GM12878 (cell line): Measurements from ENCODE around the gene MROH7. TPM values are rescaled to one million over a fixed set of nuclear protein-coding genes. Genes with fewer than 3 reads are reported as not detected.

Experiments
- ATAC-seq: fragments of 200-7000 bp; cut with Tn5 transposase; 3 replicates; pipeline ENCODE4 v1.9.1; 2020; ENCODE audit warnings: mild to moderate bottlenecking, moderate library complexity
- BruUV-seq: library from RNA; stranded (reverse); fragments of 400-500 nt; replicated peaks from 2 replicates; lab custom pipeline; 2021; lab: Mats Ljungman, UMichigan
- CTCF ChIA-PET: fragments of 300-600 bp; sonication (Branson Sonifier 250); formaldehyde crosslinking; extraction: SDS; loops from one replicate; lab custom pipeline; 2021; ENCODE audit warnings: inconsistent platforms; lab: Yijun Ruan, JAX
- POLR2A ChIA-PET: fragments of 350-600 bp; formaldehyde crosslinking; extraction: SDS; loops from one replicate; lab custom pipeline; 2021; ENCODE audit warnings: inconsistent platforms; lab: Charles Lee
- RAD21 ChIA-PET: fragments of 300-600 bp; sonication (Branson Sonifier 250); formaldehyde crosslinking; loops from one replicate; lab custom pipeline; 2023; ENCODE audit warnings: antibody characterized with exemption; ENCODE audit not compliant: unreplicated experiment; lab: Charles Lee
- SMC1A ChIA-PET: fragments of 300-600 bp; sonication (Branson Sonifier 250); formaldehyde crosslinking; loops from one replicate; lab custom pipeline; 2023; ENCODE audit not compliant: unreplicated experiment, uncharacterized antibody; lab: Charles Lee
- DNase-seq: peaks from one replicate; pipeline ENCODE4 v3.0.0-alpha.2; 2011; ENCODE audit warnings: low read depth, low spot score
- FAIRE-seq: peaks from 3 replicates; lab custom pipeline; 2011; peaks lifted over from hg19 to GRCh38; lab: Jason Lieb, UNC
- H2AFZ ChIP-seq: 2 replicates; pipeline ENCODE4 v1.6.0; 2011; ENCODE audit warnings: low read depth, low read length, control low read depth; ENCODE audit not compliant: control insufficient read depth
- H3K27ac ChIP-seq: 2 replicates; pipeline ENCODE4 v1.5.1; 2011; ENCODE audit warnings: control low read depth; ENCODE audit not compliant: control insufficient read depth, insufficient read depth
- H3K27me3 ChIP-seq, 2 experiments: replicated peaks in 1 of 2; 2 replicates each; pipeline versions ENCODE4 v1.6.0 to v1.6.1; 2011; ENCODE audit warnings: low read length in 1 of 2; ENCODE audit not compliant: control insufficient read depth in 2 of 2, insufficient read depth in 2 of 2
- H3K36me3 ChIP-seq, 2 experiments: 2 replicates each; pipeline ENCODE4 v1.5.1; 2011; ENCODE audit warnings: low read length in 1 of 2; ENCODE audit not compliant: control insufficient read depth in 2 of 2, insufficient read depth in 2 of 2
- H3K4me1 ChIP-seq: 2 replicates; pipeline ENCODE4 v1.6.1; 2011; ENCODE audit warnings: mild to moderate bottlenecking, low read length, moderate library complexity, mixed read lengths; ENCODE audit not compliant: control insufficient read depth, insufficient read depth
- H3K4me2 ChIP-seq: 2 replicates; pipeline ENCODE4 v1.6.0; 2011; ENCODE audit warnings: control low read depth; ENCODE audit not compliant: control insufficient read depth, insufficient read depth
- H3K4me3 ChIP-seq: fragments of 200-600 bp; sonication (generic); 2 replicates; pipeline ENCODE4 v1.5.1; 2016
- H3K79me2 ChIP-seq: 2 replicates; pipeline ENCODE4 v1.6.0; 2011; ENCODE audit warnings: low read length; ENCODE audit not compliant: control insufficient read depth, insufficient read depth
- H3K9ac ChIP-seq: 2 replicates; pipeline ENCODE4 v1.8.0; 2011; ENCODE audit warnings: low read length, control low read depth, mixed read lengths; ENCODE audit not compliant: control insufficient read depth, insufficient read depth
- H3K9me3 ChIP-seq: replicated peaks from 3 replicates; pipeline ENCODE4 v1.5.1; 2011; ENCODE audit warnings: mild to moderate bottlenecking, low read length; ENCODE audit not compliant: control insufficient read depth, insufficient read depth
- H4K20me1 ChIP-seq: 2 replicates; pipeline ENCODE4 v1.6.0; 2011; ENCODE audit not compliant: control insufficient read depth, insufficient read depth
- ATF2 ChIP-seq: IDR thresholded peaks from 2 replicates; pipeline ENCODE4 v1.6.1; 2012; ENCODE audit warnings: low read length, inconsistent platforms
- BACH1 ChIP-seq: fragments of 450-650 bp; IDR thresholded peaks from 2 replicates; pipeline ENCODE4 v1.6.1; 2017; ENCODE audit warnings: mild to moderate bottlenecking, borderline replicate concordance
- EED ChIP-seq: sonication (generic); IDR thresholded peaks from 2 replicates; pipeline ENCODE4 v1.6.1; 2016; ENCODE audit warnings: antibody characterized with exemption, low read depth
- ETV6 ChIP-seq, 2 experiments: fragments of 450-650 bp in 1 of 2; IDR thresholded peaks in 1 of 2; conservative IDR thresholded peaks in 1 of 2; 2 replicates each; pipeline ENCODE4 v1.6.1; 2014; ENCODE audit warnings: antibody characterized with exemption in 1 of 2, borderline replicate concordance in 1 of 2, low read depth in 1 of 2, mild to moderate bottlenecking in 1 of 2, moderate library complexity in 1 of 2
- EZH2 ChIP-seq: IDR thresholded peaks from 2 replicates; pipeline ENCODE4 v1.6.1; 2012; ENCODE audit warnings: low read depth, mild to moderate bottlenecking, control low read depth, inconsistent platforms, low read length, borderline replicate concordance; ENCODE audit not compliant: control insufficient read depth
- HCFC1 ChIP-seq: fragments of 150-350 bp; IDR thresholded peaks from 2 replicates; pipeline ENCODE4 v1.6.1; 2014; ENCODE audit warnings: low read length
- IKZF2 ChIP-seq, 2 experiments: fragments of 450-650 bp; IDR thresholded peaks; 2 replicates each; pipeline ENCODE4 v1.6.1; 2017; ENCODE audit warnings: mild to moderate bottlenecking in 2 of 2, moderate library complexity in 2 of 2
- KAT2A ChIP-seq: conservative IDR thresholded peaks from 2 replicates; pipeline ENCODE4 v1.6.1; 2011; ENCODE audit warnings: low read depth, low read length; ENCODE audit not compliant: control insufficient read depth
- MYB ChIP-seq: fragments of 150-350 bp; IDR thresholded peaks from 2 replicates; pipeline ENCODE4 v1.6.1; 2014; ENCODE audit warnings: mild to moderate bottlenecking, low read depth, low read length, borderline replicate concordance
- POLR2A ChIP-seq: IDR thresholded peaks from 2 replicates; pipeline ENCODE4 v1.6.1; 2011; ENCODE audit warnings: low read depth, mild to moderate bottlenecking, low read length
- POLR2AphosphoS2 ChIP-seq: IDR thresholded peaks from 2 replicates; pipeline ENCODE4 v1.6.1; 2011; ENCODE audit warnings: low read depth, mild to moderate bottlenecking, low read length, improper control_type of control experiment, moderate library complexity
- SIN3A ChIP-seq: IDR thresholded peaks from 2 replicates; pipeline ENCODE4 v1.6.1; 2012; ENCODE audit warnings: low read depth, low read length, improper control_type of control experiment
- SRF ChIP-seq, 2 experiments: IDR thresholded peaks; 2 replicates each; pipeline ENCODE4 v1.6.1; 2011; ENCODE audit warnings: low read depth in 2 of 2, low read length in 2 of 2, mild to moderate bottlenecking in 1 of 2, moderate library complexity in 1 of 2
- TCF3 ChIP-seq: IDR thresholded peaks from 2 replicates; pipeline ENCODE4 v1.6.1; 2012; ENCODE audit warnings: low read depth, mild to moderate bottlenecking, low read length, borderline replicate concordance; ENCODE audit not compliant: insufficient read depth
- WGBS: methylation state at CpG from one replicate; pipeline ENCODE4 v1.1.6; 2016; ENCODE audit warnings: low lambda C conversion rate; ENCODE audit not compliant: insufficient replicate concordance, insufficient coverage; ENCODE audit errors: missing lambda C conversion rate; 5-methylcytosine and 5-hydroxymethylcytosine counted together
- in situ Hi-C: fragments of 300-500 bp; cut with MboI; formaldehyde crosslinking; loops from 9 replicates; pipeline ENCODE4 v1.14.3; 2018; ENCODE audit warnings: mixed read lengths
- intact Hi-C: fragments of 100-400 bp; cut with micrococcal nuclease; formaldehyde crosslinking; loops from one replicate; pipeline ENCODE4 v1.14.2; 2022; ENCODE audit not compliant: unreplicated experiment
- polyA plus RNA-seq, 11 experiments: library from polyadenylated mRNA; depleted of rRNA in 4 of 11; unstranded in 6 of 11; stranded (reverse) in 5 of 11; fragments of >200 nt; fragmentation: Nextera tagmentation in 4 of 11; fragmentation: Illumina TruSeq in 1 of 11; extraction: Ambion mirVana in 4 of 11; extraction: Trizol in 1 of 11; gene quantifications; 1 replicate in 1 of 11; 2 replicates in 10 of 11; pipeline versions ENCODE4 v1.2.1 to v1.2.3, GENCODE V29; 2011 to 2016; ENCODE audit warnings: inconsistent platforms in 2 of 11, missing spikeins in 2 of 11, low read depth in 1 of 11
- total RNA-seq, 4 experiments: library from RNA; depleted of rRNA in 3 of 4; stranded (reverse); fragments of >200 nt in 3 of 4; fragmentation: Illumina TruSeq in 1 of 4; extraction: Trizol in 1 of 4; gene quantifications; 2 replicates each; pipeline versions ENCODE4 v1.2.1 to v1.2.3, GENCODE V29; 2013 to 2021
- TF ChIP-seq, protein P1 (sequence below): fragments of 150-350 bp; IDR thresholded peaks from 2 replicates; pipeline ENCODE4 v1.6.1; 2016; ENCODE audit warnings: low read depth, low read length
- TF ChIP-seq, protein P2 (sequence below): fragments of 450-650 bp; formaldehyde crosslinking; IDR thresholded peaks from 2 replicates; pipeline ENCODE4 v1.4.0; 2022; ENCODE audit warnings: mild to moderate bottlenecking, moderate library complexity

MROH7 gene
- total and polyA plus RNA-seq, 10 of the 15 experiments (the other 5 are each of a cell fraction or from before 2014, with no cell fraction given), result 0.11 TPM; not detected in 9

DNA sequence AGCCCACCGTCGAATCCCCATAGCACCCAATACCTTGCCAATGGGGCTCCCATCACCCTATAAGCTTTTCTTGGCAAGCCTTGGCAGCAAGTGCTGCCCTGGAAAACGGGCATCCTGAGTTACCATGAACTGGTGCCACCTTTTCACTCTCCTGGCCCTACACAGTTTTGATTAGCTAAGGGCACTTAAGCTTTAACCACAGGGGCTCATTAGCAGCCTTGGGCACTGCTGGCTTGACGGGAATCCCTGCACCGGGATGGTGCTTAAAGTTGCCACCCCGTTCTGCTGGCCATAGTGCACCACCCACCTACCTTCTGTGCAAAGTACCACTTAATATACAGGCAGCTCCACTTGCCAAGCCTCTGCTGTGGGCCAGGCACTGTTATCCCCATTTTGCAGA, 109.0 kb downstream of the MROH7 start:
- ChIA-PET RAD21 (no interaction called here), CTCF (interaction anchor here (0.7 to 0.8 kb wide), 2 partner anchors 14 to 51 kb away, joined by 3 to 4 read pairs; no protein-coding TSS in a partner anchor), SMC1A (interaction anchor here (1.3 kb wide), 1 partner anchor 12 kb away, joined by 3 read pairs; no protein-coding TSS in a partner anchor), POLR2A (no interaction called here)
- ATAC-seq (no peak), FAIRE-seq (no peak), DNase-seq (no peak)
- in situ Hi-C loops, result no loop called here
- Histone ChIP-seq H3K4me1 (no peaks in the 10 kb centered on the region), H3K9me3 (no peaks in the 10 kb centered on the region), H3K27me3 (no peaks in the 10 kb centered on the region), H3K27ac (no peak overlapping the region), H3K79me2 (no peaks in the 10 kb centered on the region), H3K36me3 (no peaks in the 10 kb centered on the region), H3K9ac (no peak overlapping the region), H3K4me2 (no peak overlapping the region), H4K20me1 (no peaks in the 10 kb centered on the region), H3K4me3 (no peak overlapping the region), H2AFZ (no peak overlapping the region)
- no TSS peak for BruUV-seq
- 51% methylated on average over 6 of the region's 6 CpGs for WGBS
- intact Hi-C loops, result no loop called here
- TF ChIP-seq, protein P1, sequence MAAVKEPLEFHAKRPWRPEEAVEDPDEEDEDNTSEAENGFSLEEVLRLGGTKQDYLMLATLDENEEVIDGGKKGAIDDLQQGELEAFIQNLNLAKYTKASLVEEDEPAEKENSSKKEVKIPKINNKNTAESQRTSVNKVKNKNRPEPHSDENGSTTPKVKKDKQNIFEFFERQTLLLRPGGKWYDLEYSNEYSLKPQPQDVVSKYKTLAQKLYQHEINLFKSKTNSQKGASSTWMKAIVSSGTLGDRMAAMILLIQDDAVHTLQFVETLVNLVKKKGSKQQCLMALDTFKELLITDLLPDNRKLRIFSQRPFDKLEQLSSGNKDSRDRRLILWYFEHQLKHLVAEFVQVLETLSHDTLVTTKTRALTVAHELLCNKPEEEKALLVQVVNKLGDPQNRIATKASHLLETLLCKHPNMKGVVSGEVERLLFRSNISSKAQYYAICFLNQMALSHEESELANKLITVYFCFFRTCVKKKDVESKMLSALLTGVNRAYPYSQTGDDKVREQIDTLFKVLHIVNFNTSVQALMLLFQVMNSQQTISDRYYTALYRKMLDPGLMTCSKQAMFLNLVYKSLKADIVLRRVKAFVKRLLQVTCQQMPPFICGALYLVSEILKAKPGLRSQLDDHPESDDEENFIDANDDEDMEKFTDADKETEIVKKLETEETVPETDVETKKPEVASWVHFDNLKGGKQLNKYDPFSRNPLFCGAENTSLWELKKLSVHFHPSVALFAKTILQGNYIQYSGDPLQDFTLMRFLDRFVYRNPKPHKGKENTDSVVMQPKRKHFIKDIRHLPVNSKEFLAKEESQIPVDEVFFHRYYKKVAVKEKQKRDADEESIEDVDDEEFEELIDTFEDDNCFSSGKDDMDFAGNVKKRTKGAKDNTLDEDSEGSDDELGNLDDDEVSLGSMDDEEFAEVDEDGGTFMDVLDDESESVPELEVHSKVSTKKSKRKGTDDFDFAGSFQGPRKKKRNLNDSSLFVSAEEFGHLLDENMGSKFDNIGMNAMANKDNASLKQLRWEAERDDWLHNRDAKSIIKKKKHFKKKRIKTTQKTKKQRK, result no peak
- TF ChIP-seq ATF2 (no peak), KAT2A (no peak), EZH2 (no peak), SRF (IDR thresholded peaks at IDR 0.05; ENCODE audit: low read depth in 2 of 2, low read length in 2 of 2) (no peak), BACH1 (no peak), TCF3 (no peak), IKZF2 (IDR thresholded peaks at IDR 0.05) (no peak), HCFC1 (no peak), POLR2AphosphoS2 (no peak), POLR2A (no peak), SIN3A (no peak), EED (no peak), ETV6 (conservative IDR thresholded peaks at IDR 0.05 in 1 of 2, IDR thresholded peaks at IDR 0.05 in 1 of 2; ENCODE audit: borderline replicate concordance in 1 of 2, low read depth in 1 of 2) (no peak), MYB (no peak)
- TF ChIP-seq, protein P2, sequence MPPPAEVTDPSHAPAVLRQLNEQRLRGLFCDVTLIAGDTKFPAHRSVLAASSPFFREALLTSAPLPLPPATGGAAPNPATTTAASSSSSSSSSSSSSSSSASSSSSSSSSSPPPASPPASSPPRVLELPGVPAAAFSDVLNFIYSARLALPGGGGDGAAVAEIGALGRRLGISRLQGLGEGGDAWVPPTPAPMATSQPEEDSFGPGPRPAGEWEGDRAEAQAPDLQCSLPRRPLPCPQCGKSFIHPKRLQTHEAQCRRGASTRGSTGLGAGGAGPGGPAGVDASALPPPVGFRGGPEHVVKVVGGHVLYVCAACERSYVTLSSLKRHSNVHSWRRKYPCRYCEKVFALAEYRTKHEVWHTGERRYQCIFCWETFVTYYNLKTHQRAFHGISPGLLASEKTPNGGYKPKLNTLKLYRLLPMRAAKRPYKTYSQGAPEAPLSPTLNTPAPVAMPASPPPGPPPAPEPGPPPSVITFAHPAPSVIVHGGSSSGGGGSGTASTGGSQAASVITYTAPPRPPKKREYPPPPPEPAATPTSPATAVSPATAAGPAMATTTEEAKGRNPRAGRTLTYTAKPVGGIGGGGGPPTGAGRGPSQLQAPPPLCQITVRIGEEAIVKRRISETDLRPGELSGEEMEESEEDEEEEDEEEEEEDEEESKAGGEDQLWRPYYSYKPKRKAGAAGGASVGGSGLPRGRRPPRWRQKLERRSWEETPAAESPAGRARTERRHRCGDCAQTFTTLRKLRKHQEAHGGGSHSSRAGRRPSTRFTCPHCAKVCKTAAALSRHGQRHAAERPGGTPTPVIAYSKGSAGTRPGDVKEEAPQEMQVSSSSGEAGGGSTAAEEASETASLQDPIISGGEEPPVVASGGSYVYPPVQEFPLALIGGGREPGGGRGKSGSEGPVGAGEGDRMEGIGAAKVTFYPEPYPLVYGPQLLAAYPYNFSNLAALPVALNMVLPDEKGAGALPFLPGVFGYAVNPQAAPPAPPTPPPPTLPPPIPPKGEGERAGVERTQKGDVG (CRISPR knock-in tag), result no peak
